HG02610 (cell line): ENCODE data around the gene KIF26B.

ENCODE experiments used
- ATAC-seq: cut with Tn5 transposase; IDR thresholded peaks from one replicate; pipeline ENCODE4 v1.9.1; 2021; ENCODE audit warnings: mild to moderate bottlenecking, moderate library complexity; ENCODE audit not compliant: unreplicated experiment

Gene KIF26B

GRCh38 chr1:245270972-245271371 is 116.2 kb downstream of the KIF26B start:
- ATAC-seq, result no peak

- ATAC-seq, result no peak
Measured at GRCh38 chr1:245272676-245273075, 117.9 kb downstream of the KIF26B start.

GRCh38 chr1:245276445-245276844 is 121.7 kb downstream of the KIF26B start:
- no peak for ATAC-seq

- ATAC-seq, result no peak
Measured at GRCh38 chr1:245277276-245277675, 122.5 kb downstream of the KIF26B start.

GRCh38 chr1:245278846-245279245 is 124.1 kb downstream of the KIF26B start:
- no peak for ATAC-seq

GRCh38 chr1:245279346-245279745 is 124.6 kb downstream of the KIF26B start:
- no peak for ATAC-seq

- ATAC-seq, result no peak
Measured at GRCh38 chr1:245283001-245283400, 128.2 kb downstream of the KIF26B start.

GRCh38 chr1:245285168-245285567 is 130.4 kb downstream of the KIF26B start:
- no peak for ATAC-seq

GRCh38 chr1:245288796-245289195 is 134.0 kb downstream of the KIF26B start:
- ATAC-seq, result no peak

- ATAC-seq, result no peak
Measured at GRCh38 chr1:245290836-245291235, 136.1 kb downstream of the KIF26B start.

- ATAC-seq, result no peak
Measured at GRCh38 chr1:245291351-245291750, 136.6 kb downstream of the KIF26B start.

- ATAC-seq, result no peak
Measured at GRCh38 chr1:245292141-245292540, 137.4 kb downstream of the KIF26B start.

GRCh38 chr1:245292553-245292952 is 137.8 kb downstream of the KIF26B start:
- no peak for ATAC-seq

- ATAC-seq, result no peak
Measured at GRCh38 chr1:245294020-245294419, 139.2 kb downstream of the KIF26B start.

- ATAC-seq, result no peak
Measured at GRCh38 chr1:245298781-245299180, 144.0 kb downstream of the KIF26B start.

- no peak for ATAC-seq
Measured at GRCh38 chr1:245301162-245301580, 146.4 kb downstream of the KIF26B start.

- ATAC-seq, result no peak
Measured at GRCh38 chr1:245301921-245302320, 147.1 kb downstream of the KIF26B start.

- no peak for ATAC-seq
Measured at GRCh38 chr1:245304698-245305097, 149.9 kb downstream of the KIF26B start.

GRCh38 chr1:245306020-245306419 is 151.2 kb downstream of the KIF26B start:
- ATAC-seq, result no peak

- no peak for ATAC-seq
Measured at GRCh38 chr1:245306628-245307410, 152.0 kb downstream of the KIF26B start.

GRCh38 chr1:245310571-245311531 is 156.1 kb downstream of the KIF26B start:
- ATAC-seq, result peak; percentile 52
